DND-41 (cell line): ENCODE results near the gene NEURL1.

Experiments
- CTCF ChIP-seq: IDR thresholded peaks from 2 replicates; pipeline ENCODE4 v1.5.1; 2012; ENCODE audit warnings: borderline replicate concordance, low read length, moderate library complexity, mild to moderate bottlenecking; ENCODE audit not compliant: poor library complexity, severe bottlenecking; ENCODE audit errors: extremely low read depth
- EZH2 ChIP-seq: IDR thresholded peaks from 3 replicates; pipeline ENCODE4 v1.6.1; 2012; ENCODE audit warnings: borderline replicate concordance, low read depth, mild to moderate bottlenecking, moderate library complexity, low read length, inconsistent platforms; ENCODE audit not compliant: severe bottlenecking

DNA sequence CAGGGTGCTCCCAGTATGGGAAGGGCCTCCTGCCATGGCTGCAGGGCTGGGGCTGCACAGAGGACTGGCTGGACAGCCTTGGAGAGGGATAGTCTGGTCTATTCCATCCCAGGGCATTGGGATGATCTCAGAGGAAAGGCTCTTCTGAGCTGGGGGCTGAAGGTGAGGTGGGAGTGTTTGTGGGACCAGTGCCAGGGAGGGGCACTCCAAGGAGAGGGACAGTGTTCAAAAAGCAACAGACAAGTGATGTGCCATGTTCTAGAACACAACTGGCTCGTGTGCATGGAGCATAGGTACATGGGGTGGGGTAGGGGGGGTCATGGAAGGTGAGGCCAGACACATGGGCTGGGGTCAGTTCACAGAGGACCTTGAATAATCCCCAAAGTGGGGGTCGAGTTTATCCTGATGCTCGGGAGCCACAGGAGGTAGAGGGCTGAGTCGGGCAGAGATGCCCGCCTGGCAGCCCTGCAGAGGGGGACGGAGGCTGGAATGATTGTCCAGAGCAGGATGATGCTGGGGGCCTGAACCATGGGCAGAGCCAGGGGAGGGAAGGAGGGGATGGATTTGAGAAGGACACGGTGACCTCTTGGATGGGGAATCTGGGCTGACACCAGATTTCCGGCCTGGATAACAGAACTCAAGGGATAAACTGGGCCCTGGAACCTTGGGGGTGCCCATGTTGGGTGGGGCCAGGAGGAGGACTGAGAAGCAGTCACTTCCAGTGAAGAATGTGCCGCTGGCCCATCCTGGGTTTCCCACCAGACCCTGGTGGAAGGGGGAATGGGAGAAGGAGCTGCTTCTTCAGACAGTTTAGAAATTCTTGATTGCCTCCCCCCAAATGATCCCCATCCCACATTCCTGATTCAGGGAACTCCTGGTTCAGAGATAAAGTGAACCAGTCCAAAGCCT is 50.4 kb downstream of the NEURL1 start:
- TF ChIP-seq CTCF, result no peak
- TF ChIP-seq EZH2, result no peak
